HG03095 (cell line): ENCODE measurements around the gene MYO10.
A peak's percentile ranks its signal among the peaks of the same experiment; 100 is the strongest.

Experiments used
- ATAC-seq: cut with Tn5 transposase; IDR thresholded peaks from one replicate; pipeline ENCODE4 v1.9.1; 2021; ENCODE audit warnings: moderate library complexity; ENCODE audit not compliant: unreplicated experiment

The MYO10 gene

DNA sequence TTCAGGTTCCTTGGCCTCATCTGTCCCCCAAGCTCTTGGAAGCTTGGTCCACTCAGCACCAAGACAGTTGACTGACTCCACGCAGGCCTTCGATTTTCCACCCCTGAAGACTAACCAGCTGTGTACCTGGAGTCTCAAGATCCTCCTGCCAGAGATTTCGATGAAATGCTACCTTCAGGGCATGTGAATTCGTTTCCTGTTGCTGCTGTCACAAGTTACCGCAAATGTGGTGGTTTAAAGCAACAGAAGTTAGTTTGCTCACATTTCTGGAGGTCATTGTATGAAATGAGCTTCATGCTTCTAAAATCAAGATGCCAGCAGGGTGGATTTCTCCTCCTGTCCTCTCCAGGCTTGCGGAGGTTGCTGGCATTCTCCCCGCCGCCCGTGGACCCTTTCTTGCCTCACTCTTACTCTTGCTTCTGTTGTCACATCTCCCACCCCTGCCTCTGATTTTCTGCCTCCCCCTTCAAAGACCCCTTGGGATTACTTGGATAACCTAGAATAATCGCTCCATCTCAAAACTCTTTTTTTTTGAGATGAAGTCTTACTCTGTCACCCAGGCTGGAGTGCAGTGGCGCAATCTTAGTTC lies 291.7 kb downstream of the MYO10 start:
- ATAC-seq, result no peak

DNA sequence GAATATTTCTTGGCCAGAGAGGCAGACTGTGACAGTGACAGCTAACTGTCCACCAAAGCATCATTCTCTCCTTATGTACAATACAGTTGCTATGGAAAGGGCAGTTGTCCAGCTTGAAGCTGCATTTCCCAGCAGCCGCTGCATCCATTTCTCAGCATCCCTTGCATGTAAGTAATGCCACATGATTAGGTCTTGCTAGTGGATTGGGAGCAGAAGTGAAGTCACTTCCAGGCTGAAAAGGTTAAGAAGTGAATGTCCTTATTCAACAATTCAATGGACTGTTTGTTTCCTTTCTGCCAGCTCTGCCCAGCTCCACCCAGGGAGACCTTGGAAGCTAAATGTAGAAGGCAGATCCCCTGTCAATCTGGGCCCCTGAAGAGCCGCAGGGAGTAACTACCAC lies 293.2 kb downstream of the MYO10 start:
- no peak for ATAC-seq

DNA sequence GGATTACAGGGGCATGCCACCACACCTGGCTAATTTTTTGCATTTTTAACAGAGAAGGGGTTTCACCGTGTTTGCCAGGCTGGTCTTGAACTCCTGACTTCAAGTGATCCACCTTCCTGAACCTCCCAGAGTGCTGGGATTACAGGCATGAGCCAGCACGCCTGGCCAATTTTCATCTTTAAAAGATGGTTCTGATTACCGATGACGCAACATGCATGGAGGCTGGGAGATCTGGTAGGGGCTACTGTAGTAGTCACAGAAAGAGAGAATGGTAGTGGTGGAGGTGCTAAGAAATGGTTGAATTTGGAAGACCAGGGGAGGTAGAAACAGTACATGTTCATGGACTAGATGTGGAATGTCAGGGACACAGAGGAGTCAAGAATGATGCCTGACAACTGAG lies 296.9 kb downstream of the MYO10 start:
- no peak for ATAC-seq

DNA sequence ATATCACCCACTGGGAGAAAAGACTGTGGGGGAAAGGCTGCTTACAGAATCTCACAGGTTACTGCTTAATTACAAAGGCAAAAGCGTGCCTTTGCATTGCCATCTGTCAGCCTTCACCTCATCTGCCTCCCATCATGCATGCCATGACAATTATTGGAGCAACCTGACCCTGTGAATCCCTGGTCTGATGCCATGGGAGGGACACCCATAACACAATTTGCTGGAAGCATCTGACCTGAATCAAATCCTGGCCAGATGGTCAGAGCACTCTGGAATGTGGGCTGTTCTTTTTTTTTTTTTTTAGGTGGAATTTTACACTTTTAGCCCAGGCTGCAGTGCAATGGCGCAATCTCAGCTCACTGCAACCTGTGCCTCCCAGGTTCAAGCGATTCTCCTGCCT lies 307.7 kb downstream of the MYO10 start:
- no peak for ATAC-seq

DNA sequence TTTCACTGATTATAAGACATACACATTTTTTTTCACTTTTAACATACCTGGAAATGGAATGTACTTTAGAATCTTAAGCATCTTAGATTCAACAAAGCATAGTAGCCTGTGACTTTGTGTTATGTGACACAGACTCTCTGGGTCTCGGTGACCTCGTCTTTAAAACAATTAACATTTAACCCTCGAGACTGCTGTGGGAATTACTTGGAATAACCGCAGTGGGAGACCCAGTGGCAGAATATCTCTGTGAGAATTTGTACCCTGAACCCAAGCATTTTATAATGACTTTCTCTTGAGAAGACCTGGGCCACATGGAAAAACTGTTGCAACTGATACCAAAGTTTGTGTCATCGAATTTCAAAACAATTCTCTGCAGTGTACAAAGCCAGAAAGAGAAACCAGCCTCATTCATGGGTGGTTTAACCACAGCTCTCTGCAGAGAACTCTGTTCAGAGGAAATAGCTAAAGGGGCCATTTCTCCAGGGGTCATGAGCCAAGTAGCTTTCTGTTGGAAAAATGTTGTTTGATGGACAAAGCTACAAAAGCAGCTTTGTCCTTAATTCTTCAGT lies 309.3 kb downstream of the MYO10 start:
- peak; percentile 77 for ATAC-seq

DNA sequence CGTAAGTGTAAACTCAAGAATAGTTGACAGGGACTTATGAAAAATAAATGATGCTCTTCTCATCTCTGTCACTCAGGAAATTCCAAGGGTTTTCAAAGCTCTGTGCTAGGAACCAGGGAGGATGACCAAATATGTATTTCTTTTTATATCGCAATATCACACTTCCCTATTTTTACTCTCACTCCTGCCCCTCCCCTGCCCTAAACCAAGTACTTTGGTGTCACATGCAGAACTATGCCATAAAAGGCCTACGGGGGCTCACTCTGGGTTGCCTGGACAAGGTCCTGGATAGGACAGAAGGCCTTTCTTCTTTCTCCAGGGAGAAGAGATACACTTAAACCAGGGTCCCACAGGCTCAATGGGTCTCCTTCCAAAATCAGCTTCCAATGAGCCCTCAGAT lies 311.0 kb downstream of the MYO10 start:
- ATAC-seq, result no peak

DNA sequence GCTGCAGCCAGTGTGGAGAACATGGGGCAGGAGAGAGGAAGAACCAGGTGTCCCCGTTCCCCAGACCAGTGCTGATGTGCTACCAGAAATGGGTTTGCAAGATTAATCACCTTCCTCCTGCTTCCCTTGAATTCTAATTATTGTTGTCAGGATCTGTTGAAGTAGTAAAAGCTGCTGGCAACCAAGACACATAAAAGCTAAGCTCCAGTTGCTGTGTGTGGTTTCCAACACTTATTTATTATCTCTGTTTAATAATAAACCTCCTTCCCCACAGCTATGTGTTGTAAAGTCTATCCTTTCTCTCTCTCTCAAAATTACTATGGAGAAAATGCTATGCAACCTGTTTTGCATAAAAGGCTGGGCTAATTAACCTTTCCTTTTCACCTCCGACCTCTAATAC lies 317.0 kb downstream of the MYO10 start:
- no peak for ATAC-seq

DNA sequence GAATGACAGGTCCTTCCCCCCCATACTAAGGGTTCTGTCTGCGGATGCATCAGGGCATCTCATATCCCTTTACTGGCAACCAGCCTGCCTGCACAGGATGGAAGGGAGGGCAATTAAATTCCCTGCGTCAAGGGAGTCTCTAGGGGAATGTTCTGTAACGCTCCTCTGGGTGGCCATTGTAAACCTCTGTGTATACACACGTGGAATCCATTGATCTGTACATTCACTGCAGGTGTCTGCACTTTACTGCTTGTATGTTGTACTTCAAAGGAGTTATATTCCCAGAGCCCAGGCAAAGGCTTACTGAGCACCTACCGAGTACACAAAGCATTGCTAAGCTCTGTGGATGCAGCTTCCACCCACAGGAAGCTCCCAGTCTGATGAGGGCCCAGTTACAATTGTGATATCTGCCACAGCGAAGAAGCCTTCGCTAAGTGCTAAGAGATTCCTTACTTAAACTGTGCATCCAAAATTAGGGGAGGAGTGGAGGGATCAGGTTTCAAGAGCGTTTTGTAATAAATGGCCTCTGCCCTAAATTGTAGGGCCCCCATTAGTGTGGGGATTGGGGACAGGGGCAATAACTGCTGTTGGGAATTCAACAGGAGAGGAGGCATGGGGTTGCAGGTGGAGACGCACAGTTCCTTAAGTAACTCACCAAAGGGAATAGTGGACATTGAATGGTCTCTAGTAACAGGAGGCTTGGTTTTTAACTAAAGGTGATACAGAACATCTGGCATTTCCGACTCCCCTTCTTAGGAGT lies 317.8 kb downstream of the MYO10 start:
- ATAC-seq, result no peak

DNA sequence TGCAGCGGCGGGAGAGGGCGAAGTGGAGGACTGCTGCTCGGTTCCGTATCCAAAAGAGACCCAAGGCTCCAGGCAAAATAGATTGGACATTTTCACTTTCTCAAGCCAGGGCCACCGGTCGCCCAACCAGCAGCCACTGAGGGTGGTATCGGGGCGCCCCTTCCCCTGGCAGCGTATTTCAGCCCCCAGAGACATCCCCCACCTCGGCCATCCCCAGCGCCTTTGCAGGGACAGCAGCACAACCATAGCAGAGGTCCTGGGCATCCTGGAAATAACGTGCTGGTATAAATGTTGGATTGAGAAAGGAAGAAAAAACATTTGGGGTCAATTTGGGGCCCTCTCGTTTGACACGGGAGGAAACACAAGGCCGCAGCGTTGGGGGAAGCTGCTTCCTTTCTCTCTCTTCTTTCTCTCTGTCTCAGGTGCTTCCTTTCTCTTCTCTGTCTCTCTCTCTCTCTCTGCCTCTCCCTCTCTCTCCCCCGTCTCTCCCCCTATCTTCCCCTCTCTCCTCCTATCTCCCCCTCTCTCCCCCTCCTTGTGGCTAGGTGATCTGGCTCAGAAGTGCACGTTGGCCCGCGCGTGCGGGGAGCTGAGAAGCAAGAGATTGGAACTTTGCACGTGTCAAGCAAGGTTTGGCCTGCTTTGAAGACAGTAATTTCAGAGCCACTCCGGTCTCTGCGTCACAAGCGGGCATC lies 318.7 kb downstream of the MYO10 start:
- ATAC-seq, result no peak

DNA sequence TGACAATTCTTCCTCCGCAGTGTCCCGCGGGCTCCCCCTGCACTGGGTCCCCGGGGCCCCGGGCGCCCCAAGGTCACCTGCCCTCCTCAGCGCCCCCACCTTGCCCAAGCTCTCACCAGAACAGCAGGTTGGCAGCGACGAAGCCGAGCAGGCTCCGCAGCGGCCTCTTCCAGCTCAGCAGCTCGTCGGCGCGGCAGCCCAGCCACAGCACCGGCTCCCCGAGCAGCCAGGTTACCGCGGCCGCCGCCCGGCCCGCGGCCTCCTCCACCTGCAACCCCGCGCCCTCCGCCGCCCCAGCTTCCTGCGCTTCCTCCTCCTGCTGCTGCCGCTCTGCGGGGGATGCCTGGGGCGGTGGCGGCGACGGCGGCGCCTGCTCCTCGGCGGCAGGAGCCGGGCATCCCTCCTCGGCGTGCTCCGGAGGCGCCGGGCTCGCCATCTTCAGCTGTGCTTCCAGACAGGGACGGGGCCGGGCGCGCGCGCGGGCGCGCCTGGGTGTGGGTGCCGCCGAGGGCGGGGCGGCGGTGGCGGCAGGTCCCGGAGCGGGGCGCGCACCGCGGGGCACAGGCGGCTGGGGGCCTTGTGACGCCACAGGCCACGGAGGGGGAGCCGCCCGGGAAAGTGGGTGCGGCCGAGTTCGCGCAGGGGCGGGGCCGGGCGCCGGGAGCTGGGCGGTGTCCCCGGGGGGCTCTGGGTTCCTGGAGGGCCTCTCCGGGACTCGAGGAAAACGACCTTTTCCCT lies 319.4 kb downstream of the MYO10 start, which contains the start of gene RETREG1:
Gene RETREG1 (minus strand): TSS at position 462 of the 738 bp plus-strand sequence. CDS start 26 bp downstream, at position 436.
- ATAC-seq, result peak; percentile 48

DNA sequence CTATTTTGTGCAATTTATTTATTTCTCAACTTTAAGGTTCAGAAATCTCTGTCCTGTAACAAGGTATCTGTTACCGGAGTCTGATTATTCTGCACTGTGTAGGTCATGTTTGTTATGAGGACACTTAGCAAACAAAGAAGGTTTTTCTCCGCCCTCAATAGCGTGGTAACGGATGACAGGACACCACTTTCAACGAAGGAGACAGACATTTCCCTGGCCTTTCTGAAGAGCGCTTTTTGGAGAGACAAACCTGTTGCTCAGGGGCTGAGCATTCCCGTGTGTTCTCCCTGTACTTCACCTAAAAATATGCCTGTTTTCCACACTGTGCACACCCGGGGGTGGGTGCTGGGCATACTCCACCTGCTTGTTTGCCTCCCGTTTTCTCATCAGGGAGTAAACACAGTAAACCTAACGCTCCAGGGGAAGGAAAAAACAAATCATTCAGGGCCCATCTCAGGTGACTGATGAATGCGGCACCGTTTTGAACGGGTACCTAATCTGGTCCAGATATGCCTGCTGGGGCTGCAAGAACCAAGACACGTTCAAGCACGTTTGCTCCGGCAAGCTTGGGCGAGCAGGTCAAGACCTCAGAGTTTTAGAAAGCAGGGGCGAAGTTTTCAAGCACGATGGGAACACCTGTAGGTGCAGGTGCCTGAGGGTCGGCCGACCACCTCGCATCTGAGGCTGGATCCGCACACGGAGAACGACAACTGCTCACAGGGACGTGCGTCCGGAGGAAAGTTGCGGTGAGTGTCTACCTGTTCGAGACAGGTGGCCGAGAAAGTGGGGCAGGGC lies 320.1 kb downstream of the MYO10 start:
- no peak for ATAC-seq

DNA sequence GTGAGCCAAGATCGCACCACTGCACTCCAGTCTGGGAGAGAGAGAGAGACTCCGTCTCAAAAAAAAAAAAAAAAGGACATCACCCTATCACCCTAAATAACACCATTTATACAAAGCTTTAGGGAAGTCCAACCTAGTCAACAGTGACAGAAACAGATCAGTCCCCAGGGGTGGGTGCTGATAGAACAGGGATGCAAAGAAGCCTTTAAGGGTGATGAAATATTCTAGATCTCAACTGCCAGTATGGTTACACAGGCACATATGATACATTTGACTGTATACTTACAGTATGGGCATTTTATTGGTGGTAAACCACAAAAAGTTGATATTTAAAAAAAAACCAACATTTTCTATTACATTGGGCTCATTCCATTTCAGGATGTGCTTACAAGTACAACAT lies 324.1 kb downstream of the MYO10 start:
- no peak for ATAC-seq
